HCT116 (cell line): ENCODE data around the gene TMEM131. TPM values are rescaled to one million over a fixed set of nuclear protein-coding genes. Genes with fewer than 3 reads are reported as not detected.

ENCODE experiments used
- ATAC-seq: fragments of 200-7000 bp; cut with Tn5 transposase; 2 replicates; pipeline ENCODE4 v1.9.1; 2020; ENCODE audit warnings: mild to moderate bottlenecking, moderate library complexity
- BruUV-seq: library from RNA; stranded (reverse); fragments of 400-500 nt; replicated peaks from 2 replicates; lab custom pipeline; 2021; lab: Mats Ljungman, UMichigan
- CTCF ChIA-PET: fragments of 300-600 bp; sonication (Branson Sonifier 250); formaldehyde crosslinking; loops from one replicate; lab custom pipeline; 2021; ENCODE audit warnings: antibody characterized with exemption; lab: Charles Lee
- POLR2A ChIA-PET: fragments of 300-600, 350-600 bp; sonication (Branson Sonifier 250); formaldehyde crosslinking; loops from one replicate; lab custom pipeline; 2021; ENCODE audit warnings: antibody characterized with exemption; lab: Charles Lee
- RAD21 ChIA-PET, 2 experiments: fragments of 300-600 bp; sonication (Branson Sonifier 250); formaldehyde crosslinking; loops; one replicate each; lab custom pipeline; 2023; ENCODE audit warnings: low total read pairs in 2 of 2; ENCODE audit not compliant: uncharacterized antibody in 2 of 2, unreplicated experiment in 2 of 2, low non-redundant PET in 1 of 2; lab: Charles Lee
- DNase-seq: peaks from one replicate; pipeline ENCODE4 v3.0.0-alpha.2; 2010; ENCODE audit warnings: low read depth, low spot score
- H2AFZ ChIP-seq: fragments of 200-600 bp; shearing (Covaris generic), sonication (generic); 2 replicates; pipeline ENCODE4 v1.6.1; 2017; ENCODE audit warnings: low read depth, mixed run types, mixed read lengths, antibody characterized with exemption, low read length; ENCODE audit not compliant: poor library complexity, severe bottlenecking
- H3K27ac ChIP-seq: 2 replicates; pipeline ENCODE4 v1.5.1; 2012; ENCODE audit warnings: low read depth, low read length
- H3K27me3 ChIP-seq: fragments of 200-600 bp; sonication (generic); 2 replicates; pipeline ENCODE4 v1.6.1; 2016; ENCODE audit warnings: mixed run types, low read length, mixed read lengths; ENCODE audit not compliant: insufficient read depth
- H3K36me3 ChIP-seq, 2 experiments: fragments of 200-500 bp in 1 of 2; fragments of 200-600 bp in 1 of 2; sonication (Bioruptor generic) in 1 of 2; sonication (generic) in 1 of 2; 2 replicates each; pipeline versions ENCODE4 v1.5.1 to v1.6.1; 2014 to 2016; ENCODE audit warnings: low read length in 2 of 2, inconsistent platforms in 1 of 2, mixed read lengths in 1 of 2, mixed run types in 1 of 2; ENCODE audit not compliant: insufficient read depth in 2 of 2, control insufficient read depth in 1 of 2
- H3K4me1 ChIP-seq, 2 experiments: fragments of 200-600 bp in 1 of 2; sonication (generic) in 1 of 2; 2 replicates each; pipeline versions ENCODE4 v1.5.1 to v1.6.1; 2012 to 2017; ENCODE audit warnings: low read length in 2 of 2, inconsistent platforms in 1 of 2, mild to moderate bottlenecking in 1 of 2, mixed read lengths in 1 of 2, mixed run types in 1 of 2, moderate library complexity in 1 of 2; ENCODE audit not compliant: insufficient read depth in 2 of 2, control insufficient read depth in 1 of 2
- H3K4me2 ChIP-seq: fragments of 200-600 bp; sonication (generic); 2 replicates; pipeline ENCODE4 v1.6.1; 2017; ENCODE audit warnings: mixed run types, low read length, mixed read lengths
- H3K4me3 ChIP-seq, 2 experiments: fragments of 200-600 bp in 1 of 2; sonication (generic) in 1 of 2; replicated peaks in 1 of 2; 2 replicates each; pipeline ENCODE4 v1.5.1; 2011 to 2016; ENCODE audit warnings: low read length in 2 of 2, control low read depth in 1 of 2, low read depth in 1 of 2, mild to moderate bottlenecking in 1 of 2, mixed read lengths in 1 of 2, mixed run types in 1 of 2
- H3K79me2 ChIP-seq: fragments of 200-600 bp; sonication (generic); 2 replicates; pipeline ENCODE4 v1.6.1; 2017; ENCODE audit warnings: mild to moderate bottlenecking, mixed run types, low read length, moderate library complexity, mixed read lengths; ENCODE audit not compliant: insufficient read depth
- H3K9ac ChIP-seq: fragments of 200-600 bp; sonication (generic); 2 replicates; pipeline ENCODE4 v1.6.1; 2016; ENCODE audit warnings: low read length, mixed read lengths
- H3K9me2 ChIP-seq: fragments of 200-600 bp; sonication (generic), shearing (Covaris generic); 2 replicates; pipeline ENCODE4 v1.6.1; 2017; ENCODE audit warnings: mixed run types, mild to moderate bottlenecking, moderate library complexity; ENCODE audit not compliant: insufficient read depth
- H3K9me3 ChIP-seq, 2 experiments: fragments of 200-500 bp in 1 of 2; fragments of 200-600 bp in 1 of 2; sonication (Bioruptor generic) in 1 of 2; sonication (generic) in 1 of 2; 2 replicates each; pipeline ENCODE4 v1.6.1; 2014 to 2017; ENCODE audit warnings: low read length in 2 of 2, mixed read lengths in 2 of 2, inconsistent platforms in 1 of 2, low read depth in 1 of 2, mild to moderate bottlenecking in 1 of 2, mixed run types in 1 of 2, moderate library complexity in 1 of 2; ENCODE audit not compliant: control insufficient read depth in 1 of 2, insufficient read depth in 1 of 2
- H4K20me1 ChIP-seq: fragments of 200-600 bp; sonication (generic), shearing (Covaris generic); 2 replicates; pipeline ENCODE4 v1.6.1; 2017; ENCODE audit warnings: mixed run types, mild to moderate bottlenecking, moderate library complexity; ENCODE audit not compliant: insufficient read depth
- CBX3 ChIP-seq: IDR thresholded peaks from 2 replicates; pipeline ENCODE4 v1.6.1; 2012; ENCODE audit warnings: low read depth
- CEBPB ChIP-seq: IDR thresholded peaks from 2 replicates; pipeline ENCODE4 v1.6.1; 2012; ENCODE audit warnings: low read depth
- CTCF ChIP-seq, 3 experiments: fragments of 200-600 bp in 1 of 3; sonication (generic) in 1 of 3; IDR thresholded peaks in 2 of 3; conservative IDR thresholded peaks in 1 of 3; 2 replicates each; pipeline ENCODE4 v1.5.1; 2012 to 2017; ENCODE audit warnings: low read depth in 2 of 3, low read length in 2 of 3, antibody characterized with exemption in 1 of 3, borderline replicate concordance in 1 of 3, control low read depth in 1 of 3, mild to moderate bottlenecking in 1 of 3, mixed read lengths in 1 of 3, mixed run types in 1 of 3, moderate library complexity in 1 of 3; ENCODE audit not compliant: insufficient read depth in 1 of 3
- ELF1 ChIP-seq: IDR thresholded peaks from 2 replicates; pipeline ENCODE4 v1.6.1; 2012; ENCODE audit warnings: low read depth, borderline replicate concordance
- EZH2phosphoT487 ChIP-seq: fragments of 200-600 bp; IDR thresholded peaks from 2 replicates; pipeline ENCODE4 v1.6.1; 2018; ENCODE audit warnings: antibody characterized with exemption, borderline replicate concordance
- FOSL1 ChIP-seq: IDR thresholded peaks from 2 replicates; pipeline ENCODE4 v1.6.1; 2012; ENCODE audit warnings: low read depth
- JUND ChIP-seq: IDR thresholded peaks from 2 replicates; pipeline ENCODE4 v1.6.1; 2012
- POLR2AphosphoS5 ChIP-seq: IDR thresholded peaks from 2 replicates; pipeline ENCODE4 v1.6.1; 2011; ENCODE audit warnings: mild to moderate bottlenecking, low read depth, low read length, moderate library complexity
- REST ChIP-seq: IDR thresholded peaks from 2 replicates; pipeline ENCODE4 v1.6.1; 2012; ENCODE audit warnings: low read depth
- SIN3A ChIP-seq: IDR thresholded peaks from 2 replicates; pipeline ENCODE4 v1.6.1; 2012; ENCODE audit warnings: low read depth
- SP1 ChIP-seq: IDR thresholded peaks from 2 replicates; pipeline ENCODE4 v1.6.1; 2012; ENCODE audit warnings: low read depth
- SRF ChIP-seq: IDR thresholded peaks from 2 replicates; pipeline ENCODE4 v1.6.1; 2012; ENCODE audit warnings: low read depth
- TCF7L2 ChIP-seq: IDR thresholded peaks from 2 replicates; pipeline ENCODE4 v1.7.0; 2011; ENCODE audit warnings: borderline replicate concordance, inconsistent platforms; ENCODE audit not compliant: insufficient read depth, insufficient read length; ENCODE audit errors: extremely low read depth
- ZBTB33 ChIP-seq: IDR thresholded peaks from 2 replicates; pipeline ENCODE4 v1.6.1; 2011; ENCODE audit warnings: mild to moderate bottlenecking, low read length, moderate library complexity; ENCODE audit not compliant: insufficient replicate concordance; ENCODE audit errors: extremely low read depth
- ZFX ChIP-seq: fragments of 450-650 bp; IDR thresholded peaks from 2 replicates; pipeline ENCODE4 v1.6.1; 2017
- ZNF274 ChIP-seq: fragments of 200-500 bp; sonication (Bioruptor generic); IDR thresholded peaks from 2 replicates; pipeline ENCODE4 v1.6.1; 2014; ENCODE audit warnings: mild to moderate bottlenecking, low read depth, low read length, inconsistent platforms
- intact Hi-C: fragments of 100-400 bp; cut with micrococcal nuclease; formaldehyde crosslinking; loops from 2 replicates; pipeline ENCODE4 v1.10.0; 2022
- total RNA-seq: library from RNA; stranded (reverse); gene quantifications from one replicate; pipeline ENCODE4 v1.2.1, GENCODE V29; 2021; ENCODE audit not compliant: unreplicated experiment
- TF ChIP-seq, protein P1 (sequence below): IDR thresholded peaks from 2 replicates; pipeline ENCODE4 v1.6.1; 2012
- TF ChIP-seq, protein P2 (sequence below): IDR thresholded peaks from 2 replicates; pipeline ENCODE4 v1.6.1; 2012

Gene TMEM131
- total RNA-seq, 1 experiment from 2014 or later, result 51.5 TPM

GRCh38 chr2:97880334-97880733 lies 115.4 kb downstream of the TMEM131 start (continued):
- TF ChIP-seq SRF, result no peak
- TF ChIP-seq ZFX, result no peak
- TF ChIP-seq TCF7L2, result no peak

GRCh38 chr2:97878865-97879264 lies 116.9 kb downstream of the TMEM131 start:
- Histone ChIP-seq H3K4me3 (no peak overlapping the region), H4K20me1 (no peaks in the 10 kb centered on the region), H3K9me2 (no peaks in the 10 kb centered on the region), H2AFZ (no peak overlapping the region), H3K4me1 (peaks cover 0 to 5% of the 10 kb centered on the region in 2 experiments; a peak in 3 of 4 replicates), H3K79me2 (peaks cover 31% of the 10 kb centered on the region), H3K27me3 (no peaks in the 10 kb centered on the region), H3K9me3 (no peaks in the 10 kb centered on the region), H3K36me3 (no peaks in the 10 kb centered on the region), H3K9ac (no peak overlapping the region), H3K27ac (no peak overlapping the region), H3K4me2 (no peak overlapping the region)
- DNase-seq, result no peak
- intact Hi-C loops, result no loop called here
- RAD21 ChIA-PET, result no interaction called here
- BruUV-seq, result no TSS peak
- ATAC-seq, result no peak
- CTCF ChIA-PET, result no interaction called here
- POLR2A ChIA-PET, result no interaction called here
- TF ChIP-seq ELF1, result no peak
- TF ChIP-seq REST, result no peak
- TF ChIP-seq CBX3, result no peak
- no peak for TF ChIP-seq ZFX
- TF ChIP-seq SP1, result no peak
- TF ChIP-seq, protein P1, sequence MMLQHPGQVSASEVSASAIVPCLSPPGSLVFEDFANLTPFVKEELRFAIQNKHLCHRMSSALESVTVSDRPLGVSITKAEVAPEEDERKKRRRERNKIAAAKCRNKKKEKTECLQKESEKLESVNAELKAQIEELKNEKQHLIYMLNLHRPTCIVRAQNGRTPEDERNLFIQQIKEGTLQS, result no peak
- no peak for TF ChIP-seq JUND
- TF ChIP-seq CEBPB, result no peak
- no peak for TF ChIP-seq POLR2AphosphoS5
- no peak for TF ChIP-seq SIN3A
- TF ChIP-seq ZBTB33, result no peak
- TF ChIP-seq SRF, result no peak
- no peak for TF ChIP-seq FOSL1
- no peak for TF ChIP-seq ZNF274
- TF ChIP-seq, protein P2, sequence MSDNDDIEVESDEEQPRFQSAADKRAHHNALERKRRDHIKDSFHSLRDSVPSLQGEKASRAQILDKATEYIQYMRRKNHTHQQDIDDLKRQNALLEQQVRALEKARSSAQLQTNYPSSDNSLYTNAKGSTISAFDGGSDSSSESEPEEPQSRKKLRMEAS, result no peak
- no peak for TF ChIP-seq EZH2phosphoT487
- TF ChIP-seq CTCF (IDR thresholded peaks at IDR 0.05 in 2 of 3, conservative IDR thresholded peaks at IDR 0.05 in 1 of 3; ENCODE audit: borderline replicate concordance in 1 of 3, insufficient read depth in 1 of 3, low read depth in 2 of 3, low read length in 2 of 3), result no peak
- TF ChIP-seq, all 23 proteins: peak for 0
